NT2/D1 (cell line): ENCODE results near the gene CD2BP2.

Experiments
- DNase-seq: peaks from one replicate; pipeline ENCODE4 v3.0.0-alpha.2; 2011; ENCODE audit warnings: low read depth, low spot score
- H3K27me3 ChIP-seq: 2 replicates; pipeline ENCODE4 v1.6.0; 2011; ENCODE audit warnings: mild to moderate bottlenecking; ENCODE audit not compliant: insufficient read length, insufficient read depth
- H3K36me3 ChIP-seq: 2 replicates; pipeline ENCODE4 v1.6.1; 2011; ENCODE audit warnings: mild to moderate bottlenecking, low read length, mixed read lengths; ENCODE audit not compliant: insufficient read depth, insufficient read length
- H3K4me1 ChIP-seq: 2 replicates; pipeline ENCODE4 v1.5.1; 2011; ENCODE audit not compliant: insufficient read depth, insufficient read length
- H3K4me3 ChIP-seq: 2 replicates; pipeline ENCODE4 v1.5.1; 2011; ENCODE audit warnings: low read depth; ENCODE audit not compliant: insufficient read length
- H3K9ac ChIP-seq: 2 replicates; pipeline ENCODE4 v1.6.0; 2011; ENCODE audit warnings: low read depth; ENCODE audit not compliant: insufficient read length
- H3K9me3 ChIP-seq: 2 replicates; pipeline ENCODE4 v1.5.1; 2011; ENCODE audit warnings: mild to moderate bottlenecking, low read length; ENCODE audit not compliant: insufficient read depth
- SUZ12 ChIP-seq: IDR thresholded peaks from 2 replicates; pipeline ENCODE4 v1.6.1; 2011; ENCODE audit not compliant: insufficient read length, insufficient read depth; ENCODE audit errors: extremely low read depth
- YY1 ChIP-seq: IDR thresholded peaks from 2 replicates; pipeline ENCODE4 v1.6.1; 2011; ENCODE audit not compliant: insufficient read length, insufficient read depth
- ZNF274 ChIP-seq: IDR thresholded peaks from 2 replicates; pipeline ENCODE4 v1.6.1; 2011; ENCODE audit warnings: mild to moderate bottlenecking, low read depth, low read length

The CD2BP2 gene

DNA sequence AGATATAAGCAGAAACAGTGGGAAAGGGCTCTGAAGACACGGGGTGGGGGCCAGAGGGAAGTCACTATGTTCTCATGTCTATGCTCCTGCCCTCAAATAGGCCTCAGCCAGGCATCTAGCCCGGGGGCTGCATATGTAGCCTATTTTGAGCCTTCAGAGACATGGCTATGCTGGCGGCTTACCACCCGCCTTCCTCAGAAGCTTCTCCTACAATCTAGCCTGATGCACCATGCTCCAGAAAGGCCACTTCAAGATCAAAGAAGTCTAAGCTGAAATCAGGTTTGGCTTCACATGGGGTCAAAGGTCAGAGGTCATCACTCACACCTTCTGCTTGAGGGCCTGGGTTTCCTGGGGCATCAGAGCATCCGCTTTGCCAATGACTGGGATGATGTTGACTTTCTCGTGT is 25.7 kb upstream of the CD2BP2 start:
- peaks cover 12% of the 10 kb centered on the region for H3K36me3 ChIP-seq
- no peak overlapping the region for H3K4me3 ChIP-seq
- no peaks in the 10 kb centered on the region for H3K27me3 ChIP-seq
- peaks cover 19% of the 10 kb centered on the region for H3K4me1 ChIP-seq
- TF ChIP-seq YY1 = no peak
- no peak for TF ChIP-seq SUZ12
- no peak for TF ChIP-seq ZNF274
- no peak for DNase-seq
- no peak overlapping the region for H3K9ac ChIP-seq
- no peaks in the 10 kb centered on the region for H3K9me3 ChIP-seq

DNA sequence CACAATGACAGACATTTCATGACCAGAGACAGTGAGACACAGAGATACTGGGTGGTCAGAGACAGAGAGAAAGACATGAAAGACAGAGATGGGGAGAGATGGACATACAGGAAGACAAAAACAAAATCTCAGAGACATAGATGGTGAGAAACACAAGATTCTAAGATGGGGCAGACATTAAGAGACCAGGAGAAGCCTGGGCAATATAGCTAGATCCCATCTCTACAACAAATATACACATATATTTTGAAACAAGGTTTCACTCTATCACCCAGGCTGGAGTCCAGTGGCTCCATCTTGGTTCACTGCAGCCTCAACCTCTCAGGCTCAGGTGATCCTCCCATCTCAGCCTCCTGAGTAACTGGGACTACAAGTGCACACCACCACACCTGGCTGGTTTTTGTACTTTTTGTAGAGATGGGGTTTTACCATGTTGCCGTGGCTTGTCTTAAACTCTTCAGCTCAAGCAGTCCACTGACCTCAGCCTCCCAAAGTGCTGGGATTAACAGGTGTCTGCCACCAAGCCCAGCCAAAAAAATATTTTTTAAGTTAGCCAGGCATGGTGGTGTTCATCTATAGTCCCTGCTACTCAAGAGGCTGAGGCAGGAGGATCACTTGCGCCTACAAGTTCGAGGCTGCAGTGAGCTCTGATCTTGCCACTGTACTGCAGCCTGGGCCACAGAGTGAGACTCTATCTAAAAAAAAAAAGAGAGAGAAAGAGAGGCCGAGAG is 25.1 kb upstream of the CD2BP2 start:
- H3K4me1 ChIP-seq = peaks cover 19% of the 10 kb centered on the region
- no peaks in the 10 kb centered on the region for H3K27me3 ChIP-seq
- H3K36me3 ChIP-seq = peaks cover 12% of the 10 kb centered on the region
- no peak overlapping the region for H3K4me3 ChIP-seq
- no peak for TF ChIP-seq SUZ12
- TF ChIP-seq ZNF274 = no peak
- no peak for TF ChIP-seq YY1
- no peak for DNase-seq
- H3K9me3 ChIP-seq = no peaks in the 10 kb centered on the region
- H3K9ac ChIP-seq = no peak overlapping the region

DNA sequence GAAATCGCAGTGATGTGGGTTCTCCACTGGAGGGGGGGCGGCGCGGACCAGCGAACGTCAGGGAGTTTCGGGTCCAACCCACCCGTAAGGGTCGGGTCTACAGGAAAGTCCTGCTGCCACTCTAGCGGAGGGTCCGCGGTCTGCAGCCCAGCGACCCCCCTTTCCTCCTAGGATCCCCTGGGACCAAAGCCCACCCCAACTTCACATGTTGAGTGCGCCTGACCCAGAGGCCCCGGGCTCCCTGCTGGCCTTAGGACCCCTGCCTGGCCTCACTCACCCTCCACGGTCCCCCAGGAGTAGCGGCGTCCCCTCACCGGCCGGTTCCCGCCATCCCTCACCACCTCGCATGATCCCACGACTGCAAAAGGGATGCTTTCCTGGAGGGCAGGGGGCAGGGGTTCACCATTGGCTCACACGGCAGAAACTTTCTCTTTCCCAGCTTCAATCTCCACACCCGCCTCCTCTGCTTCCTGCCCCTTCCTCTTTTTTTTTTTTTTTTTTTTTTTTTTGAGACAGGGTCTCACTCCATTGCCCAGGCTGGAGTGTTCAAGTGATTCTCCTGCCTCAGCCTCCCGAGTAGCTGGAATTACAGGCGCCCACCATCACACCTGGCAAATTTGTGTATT is 24.2 kb upstream of the CD2BP2 start:
- Histone ChIP-seq H3K36me3 (peaks cover 12% of the 10 kb centered on the region), H3K9me3 (no peaks in the 10 kb centered on the region), H3K9ac (peak overlapping the region; percentile 95), H3K4me1 (peaks cover 19% of the 10 kb centered on the region), H3K27me3 (no peaks in the 10 kb centered on the region), H3K4me3 (peak overlapping the region; percentile 86)
- no peak for TF ChIP-seq YY1
- no peak for TF ChIP-seq ZNF274
- no peak for TF ChIP-seq SUZ12
- no peak for DNase-seq

- TF ChIP-seq ZNF274 (no peak), YY1 (no peak), SUZ12 (no peak)
- peak overlapping the region; percentile 86 for H3K4me3 ChIP-seq
- H3K9ac ChIP-seq = peak overlapping the region; percentile 99
- H3K4me1 ChIP-seq = peaks cover 19% of the 10 kb centered on the region
- no peaks in the 10 kb centered on the region for H3K27me3 ChIP-seq
- H3K9me3 ChIP-seq = no peaks in the 10 kb centered on the region
- peak; percentile 98 for DNase-seq
- peaks cover 12% of the 10 kb centered on the region for H3K36me3 ChIP-seq
Observed at GRCh38 chr16:30378236-30379157, 23.4 kb upstream of the CD2BP2 start.

DNA sequence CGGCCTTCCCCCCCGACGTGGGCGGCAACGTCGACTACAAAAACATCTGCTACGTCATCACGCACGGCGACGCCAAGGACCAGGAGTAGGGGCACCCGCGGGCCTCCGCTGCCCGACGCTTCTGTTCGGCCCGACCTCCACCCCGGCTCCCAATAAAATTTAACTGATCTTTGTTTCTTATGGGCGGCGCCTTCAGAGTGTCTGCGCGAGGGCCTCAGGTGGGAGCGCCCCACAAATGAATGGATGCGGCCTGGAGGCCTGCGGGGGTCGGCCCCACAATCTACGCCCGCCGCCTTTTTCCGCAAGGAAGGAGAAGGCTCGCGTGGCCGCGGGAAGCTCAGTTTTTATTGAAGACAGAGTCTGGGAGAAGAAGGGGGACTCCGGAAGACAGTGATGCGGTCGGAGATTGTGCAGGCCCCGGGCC is 22.7 kb upstream of the CD2BP2 start:
- H3K4me1 ChIP-seq = peaks cover 19% of the 10 kb centered on the region
- peaks cover 12% of the 10 kb centered on the region for H3K36me3 ChIP-seq
- peak overlapping the region; percentile 76 for H3K9ac ChIP-seq
- peak; percentile 83 for DNase-seq
- no peaks in the 10 kb centered on the region for H3K9me3 ChIP-seq
- peak overlapping the region; percentile 44 for H3K4me3 ChIP-seq
- no peaks in the 10 kb centered on the region for H3K27me3 ChIP-seq
- no peak for TF ChIP-seq ZNF274

DNA sequence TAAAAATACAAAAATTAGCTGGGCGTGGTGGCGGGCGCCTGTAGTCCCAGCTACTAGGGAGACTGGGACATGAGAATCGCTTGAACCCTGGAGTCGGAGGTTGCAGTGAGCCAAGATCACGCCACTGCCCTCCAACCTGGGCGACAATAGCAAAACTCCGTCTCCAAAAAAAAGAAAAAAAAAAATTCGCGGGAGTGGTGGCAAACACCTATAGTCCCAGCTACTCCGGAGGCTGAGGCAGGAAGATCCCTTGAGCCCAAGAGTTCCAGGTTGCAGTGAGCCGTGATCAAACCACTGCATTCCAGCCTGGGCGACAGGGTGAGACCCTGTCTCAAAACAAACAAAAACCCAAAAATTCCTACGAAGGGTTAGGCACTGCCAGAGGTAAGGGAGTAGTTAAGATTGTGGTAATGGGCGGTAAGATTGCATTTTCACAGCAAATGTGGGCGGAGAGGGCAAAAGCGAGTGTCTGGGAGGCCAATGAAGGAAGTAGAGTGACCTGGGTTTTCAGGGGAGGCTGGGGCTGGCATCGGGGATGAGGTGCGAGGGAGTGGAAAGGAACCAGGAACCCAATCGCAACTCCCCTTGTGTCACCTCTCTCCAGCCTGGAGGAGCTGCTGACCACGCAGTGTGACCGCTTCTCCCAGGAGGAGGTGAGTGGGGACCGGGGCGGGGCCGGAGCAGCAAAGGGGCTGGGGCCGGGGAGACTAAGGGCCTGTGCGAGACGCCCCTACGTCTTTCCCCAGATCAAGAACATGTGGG is 22.1 kb upstream of the CD2BP2 start:
- Histone ChIP-seq H3K36me3 (peaks cover 12% of the 10 kb centered on the region), H3K9me3 (no peaks in the 10 kb centered on the region), H3K4me3 (peak overlapping the region; percentile 44), H3K9ac (peak overlapping the region; percentile 76), H3K4me1 (peaks cover 19% of the 10 kb centered on the region), H3K27me3 (no peaks in the 10 kb centered on the region)
- DNase-seq = no peak
- no peak for TF ChIP-seq YY1
- no peak for TF ChIP-seq ZNF274
- TF ChIP-seq SUZ12 = no peak
